NCI-H510A (cell line): ENCODE data around the gene LMTK2.
A peak's percentile ranks its signal among the peaks of the same experiment; 100 is the strongest.

ENCODE experiments used
- DNase-seq: peaks from one replicate; lab custom pipeline; 2025; lab: John Stamatoyannopoulos, UW

The LMTK2 gene

GRCh38 chr7:98137134-98137825 lies 30.6 kb downstream of the LMTK2 start:
- no peak for DNase-seq

DNA sequence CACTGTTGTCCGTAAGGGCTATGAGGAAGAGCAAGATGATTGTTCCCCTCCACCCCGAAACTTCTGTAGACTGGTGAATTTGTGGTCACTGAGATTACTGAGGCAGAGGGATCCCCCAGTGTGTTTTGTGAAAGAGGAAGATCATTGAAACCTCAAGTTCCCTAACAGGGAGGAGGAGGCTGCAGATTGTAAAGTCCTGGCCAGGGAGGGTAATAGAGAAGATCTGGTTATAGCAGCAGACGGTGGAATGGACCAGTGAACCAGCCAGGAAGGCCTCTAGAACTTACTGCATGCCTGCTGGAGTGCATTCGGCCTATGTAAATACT lies 31.1 kb downstream of the LMTK2 start:
- no peak for DNase-seq

DNA sequence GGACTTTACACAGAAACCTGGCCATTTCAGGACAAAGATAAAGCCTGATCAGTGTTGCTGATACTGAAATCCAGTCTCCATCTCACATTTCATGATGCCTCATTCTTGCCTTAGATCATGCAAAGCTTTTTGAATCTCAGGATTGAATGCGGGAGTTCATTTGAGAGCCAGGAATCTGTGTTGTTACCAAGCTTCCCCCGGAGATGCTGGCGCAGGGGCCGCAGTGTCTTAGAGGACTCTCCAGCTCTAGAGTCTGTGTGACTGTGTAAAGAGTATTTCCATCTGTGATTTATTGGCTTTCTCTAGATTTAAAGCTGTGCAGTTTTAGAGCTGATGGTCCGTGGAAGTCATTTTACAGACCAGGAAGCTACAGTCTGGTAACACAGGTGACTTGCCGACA lies 32.0 kb downstream of the LMTK2 start:
- no peak for DNase-seq

DNA sequence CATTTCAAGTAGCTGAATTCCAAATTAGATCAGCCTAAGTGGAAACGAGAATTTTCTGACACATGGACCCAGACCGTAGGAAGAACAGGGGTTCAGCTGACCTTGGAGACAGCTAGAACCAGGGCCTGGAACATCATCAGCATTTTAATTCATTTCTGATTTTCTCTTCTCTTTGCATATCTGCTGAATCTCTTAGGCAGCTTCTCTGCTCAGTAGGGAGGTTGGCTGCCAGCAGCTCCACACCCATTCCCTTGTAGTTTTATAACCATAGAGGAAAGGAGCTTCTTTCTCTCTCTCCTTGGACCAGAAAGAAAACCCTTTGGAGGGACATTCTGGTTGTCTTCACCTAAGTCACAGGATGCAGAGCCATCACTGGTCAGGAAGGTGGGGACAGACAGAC lies 36.0 kb downstream of the LMTK2 start:
- no peak for DNase-seq

DNA sequence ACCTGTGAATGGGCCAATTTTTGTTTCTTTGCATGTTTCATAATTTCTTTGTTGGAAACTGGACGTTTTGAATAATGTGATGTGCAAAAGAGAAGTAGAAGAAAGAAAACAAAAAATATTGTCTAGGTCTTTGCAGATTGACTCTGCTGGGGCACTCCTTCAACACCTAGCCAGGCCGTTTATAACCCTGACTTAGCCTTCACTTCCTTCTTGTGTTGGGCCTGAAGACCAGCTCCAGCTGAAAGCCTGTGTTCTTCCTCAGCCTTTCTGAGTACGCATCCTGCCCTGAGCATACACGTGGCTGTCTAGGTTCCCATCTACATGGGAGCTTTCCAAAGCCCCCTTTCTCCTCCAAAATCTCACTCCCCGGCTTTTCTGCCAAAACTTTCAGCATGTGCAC lies 41.9 kb downstream of the LMTK2 start:
- no peak for DNase-seq

DNA sequence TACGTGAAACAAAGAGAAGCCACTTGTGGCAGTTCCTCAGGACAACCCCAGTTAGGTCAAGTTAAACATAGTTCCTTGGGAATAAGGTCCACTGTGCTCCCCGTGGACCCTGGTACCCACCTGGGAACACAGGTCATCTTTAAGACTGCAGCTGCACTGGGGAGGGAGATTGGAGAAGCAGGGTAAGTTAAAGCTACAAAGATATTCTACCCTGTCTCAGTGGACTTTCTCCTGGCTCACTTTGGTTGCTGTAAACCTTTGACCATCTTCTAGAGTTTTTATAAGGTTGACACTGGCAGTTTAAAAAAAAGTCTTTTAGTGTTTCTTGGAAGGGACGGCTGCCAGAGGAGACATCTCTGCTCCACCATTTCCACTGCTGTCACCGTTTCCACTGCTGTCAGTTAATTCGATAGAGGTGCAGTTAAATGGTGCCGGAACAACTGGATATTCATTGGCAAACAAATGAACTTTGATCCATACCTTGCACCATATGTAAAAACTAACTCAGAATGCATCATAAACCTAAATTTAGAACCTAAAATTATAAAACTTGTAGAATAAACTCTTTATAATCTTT lies 42.5 kb downstream of the LMTK2 start:
- no peak for DNase-seq

GRCh38 chr7:98151884-98152283 lies 45.2 kb downstream of the LMTK2 start:
- no peak for DNase-seq

DNA sequence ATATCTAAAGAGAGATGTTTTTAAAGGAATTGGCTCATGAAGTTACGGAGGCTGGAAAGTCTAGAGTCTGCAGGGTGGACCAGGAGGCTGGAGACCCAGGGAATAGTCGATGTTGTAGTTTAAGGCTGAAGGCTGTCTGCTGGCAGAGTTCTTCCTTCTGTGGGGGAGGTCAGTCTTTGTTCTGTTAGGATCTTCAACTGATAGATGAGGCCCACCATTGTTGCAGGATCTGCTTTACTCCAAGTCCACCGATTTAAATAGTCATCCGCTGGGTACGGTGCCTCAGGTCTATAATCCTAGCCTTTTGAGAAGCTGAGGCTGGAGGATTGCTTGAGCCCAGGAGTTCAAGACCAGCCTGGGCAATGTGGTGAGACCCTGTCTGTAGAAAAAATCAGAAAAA lies 50.0 kb downstream of the LMTK2 start:
- DNase-seq = no peak

- no peak for DNase-seq
Measured at GRCh38 chr7:98157761-98158160, 51.1 kb downstream of the LMTK2 start.

DNA sequence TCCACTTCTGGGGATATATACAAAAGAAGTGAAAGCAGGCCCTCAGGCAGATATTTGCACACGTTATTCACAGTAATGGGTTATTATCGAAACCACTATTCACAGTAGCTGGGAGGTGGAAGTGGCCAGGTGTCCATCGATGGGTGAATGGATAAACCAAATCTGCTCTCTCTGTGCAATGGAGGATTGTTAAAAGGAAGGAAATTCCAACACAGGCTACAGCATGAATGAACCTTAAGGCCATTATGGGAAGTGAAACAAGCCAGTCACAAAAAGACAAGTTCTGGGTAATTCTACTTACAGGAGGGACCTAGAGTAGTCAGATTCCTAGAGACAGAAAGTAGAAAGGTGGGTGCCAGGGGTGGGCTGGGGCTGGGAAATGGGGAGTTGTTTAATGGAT lies 56.1 kb downstream of the LMTK2 start:
- DNase-seq = no peak

- DNase-seq = no peak
Measured at GRCh38 chr7:98163269-98163668, 56.6 kb downstream of the LMTK2 start.

DNA sequence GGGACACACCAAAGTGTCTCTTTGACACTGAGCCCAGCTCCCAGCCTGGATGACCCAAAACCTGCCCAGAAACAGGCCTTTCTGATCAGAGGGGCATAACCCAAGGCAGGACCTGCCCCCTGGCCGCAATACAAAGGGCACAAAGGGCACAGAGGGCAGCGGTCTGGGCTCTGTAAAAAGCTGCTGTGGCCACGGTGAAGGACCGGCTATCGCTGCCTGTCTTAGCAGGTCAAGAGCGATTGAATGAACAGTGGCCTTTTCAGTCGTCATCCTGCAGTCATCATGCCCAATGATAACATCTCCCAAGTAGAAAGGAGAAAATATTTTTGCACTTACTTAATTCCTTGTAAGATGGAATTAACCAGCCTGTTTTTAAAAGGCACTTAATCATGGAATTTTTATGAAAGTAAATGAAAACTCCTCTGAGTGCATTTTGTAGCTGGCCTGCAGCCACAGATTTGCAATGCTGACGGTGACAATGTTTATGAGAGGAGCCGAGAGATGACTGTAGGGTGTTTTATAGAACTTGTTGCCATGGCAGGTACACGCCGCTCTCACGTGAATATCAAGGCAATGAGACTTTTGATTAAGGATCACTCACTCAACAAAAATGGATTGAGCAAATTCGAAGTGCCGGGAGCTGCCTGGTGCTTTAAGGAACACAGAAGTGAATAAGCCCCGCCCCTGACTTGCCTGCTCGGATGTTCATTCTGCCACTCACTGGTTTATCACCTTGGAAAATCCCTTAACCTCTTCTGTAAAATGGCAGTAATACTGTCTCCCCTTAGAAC lies 57.2 kb downstream of the LMTK2 start:
- DNase-seq = no peak

- DNase-seq = no peak
Measured at GRCh38 chr7:98165827-98166667, 59.4 kb downstream of the LMTK2 start.

DNA sequence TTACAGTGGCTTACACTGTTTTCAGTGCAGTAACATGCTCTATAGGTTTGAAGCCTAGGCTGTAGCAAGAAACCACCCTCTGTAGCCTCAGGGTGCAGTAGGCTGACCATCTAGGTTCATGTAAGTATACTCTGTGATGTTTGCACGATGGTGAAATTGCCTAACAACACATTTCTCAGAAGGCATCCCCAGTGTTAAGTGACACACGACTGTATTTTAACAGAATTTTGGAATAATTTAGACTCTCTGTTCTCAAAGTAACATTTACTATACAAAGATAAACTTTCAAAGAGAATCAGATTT lies 60.0 kb downstream of the LMTK2 start:
- DNase-seq = no peak

DNA sequence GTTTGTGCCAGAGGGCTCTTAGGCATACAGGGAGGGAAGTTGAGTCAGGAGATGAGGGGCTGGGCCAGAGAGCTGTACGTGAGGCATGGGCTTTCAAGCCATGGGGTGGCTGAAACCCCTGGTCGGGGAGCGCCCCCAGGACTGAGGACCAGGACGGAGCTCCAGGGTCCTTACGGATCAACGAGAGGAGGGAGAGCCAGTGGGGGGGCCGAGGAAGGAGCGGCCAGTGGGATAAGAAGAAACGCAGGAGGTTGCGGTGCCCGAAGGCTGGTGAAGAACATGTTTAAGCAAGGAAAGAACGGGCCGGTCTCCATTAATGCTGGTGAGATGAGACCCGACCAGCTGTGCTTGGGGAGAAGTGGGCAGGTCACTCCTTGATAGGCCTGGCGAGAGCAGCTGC lies 61.0 kb downstream of the LMTK2 start:
- DNase-seq = no peak

GRCh38 chr7:98168181-98168903 lies 61.7 kb downstream of the LMTK2 start:
- DNase-seq = peak; percentile 30

- no peak for DNase-seq
Measured at GRCh38 chr7:98168904-98169621, 62.4 kb downstream of the LMTK2 start.

GRCh38 chr7:98170966-98171365 lies 64.3 kb downstream of the LMTK2 start:
- DNase-seq = no peak

GRCh38 chr7:98171449-98171848 lies 64.8 kb downstream of the LMTK2 start:
- DNase-seq = no peak

- DNase-seq = no peak
Measured at GRCh38 chr7:98174334-98175259, 67.9 kb downstream of the LMTK2 start.
